ENCODE measurements around the gene ATP1B1.
A peak's percentile ranks its signal among the peaks of the same experiment; 100 is the strongest.
"Not testable (repeated sequence)": the region's sequence is repeated elsewhere in the genome, so short reads cannot be mapped to it uniquely, and the experiment has no call there.

The ATP1B1 gene

GRCh38 chr1:169142129-169142528, 35.6 kb downstream of the ATP1B1 start:
- no peak for DNase-seq (ENCODE audit: low spot score)

DNA sequence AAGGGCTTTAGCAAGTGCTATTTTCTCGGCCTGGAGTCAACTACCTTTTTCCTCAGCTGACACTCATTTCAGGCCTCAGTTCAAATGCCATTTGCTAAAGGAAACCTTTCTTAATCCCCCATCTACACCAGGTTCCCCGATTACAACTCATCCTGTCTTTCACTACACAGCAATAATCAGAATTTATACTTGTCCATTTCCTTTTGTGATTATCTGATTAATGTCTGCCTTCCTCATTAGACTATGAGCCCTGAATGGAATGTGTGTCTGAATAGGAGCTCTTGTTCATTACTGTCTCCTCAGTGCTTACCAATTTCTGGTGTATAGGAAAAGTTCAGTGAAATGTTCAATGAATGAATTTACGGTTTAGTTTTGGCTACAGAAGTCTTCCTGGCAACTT, 36.9 kb downstream of the ATP1B1 start:
- no peak for DNase-seq (ENCODE audit: low spot score)

GRCh38 chr1:169143984-169144383, 37.5 kb downstream of the ATP1B1 start:
- DNase-seq (ENCODE audit: low spot score), result no peak

GRCh38 chr1:169144941-169145626, 38.6 kb downstream of the ATP1B1 start:
- DNase-seq (ENCODE audit: low spot score), result no peak

- peak; percentile 34 for DNase-seq (ENCODE audit: low spot score)
Measured at GRCh38 chr1:169146576-169147214, 40.2 kb downstream of the ATP1B1 start.

DNA sequence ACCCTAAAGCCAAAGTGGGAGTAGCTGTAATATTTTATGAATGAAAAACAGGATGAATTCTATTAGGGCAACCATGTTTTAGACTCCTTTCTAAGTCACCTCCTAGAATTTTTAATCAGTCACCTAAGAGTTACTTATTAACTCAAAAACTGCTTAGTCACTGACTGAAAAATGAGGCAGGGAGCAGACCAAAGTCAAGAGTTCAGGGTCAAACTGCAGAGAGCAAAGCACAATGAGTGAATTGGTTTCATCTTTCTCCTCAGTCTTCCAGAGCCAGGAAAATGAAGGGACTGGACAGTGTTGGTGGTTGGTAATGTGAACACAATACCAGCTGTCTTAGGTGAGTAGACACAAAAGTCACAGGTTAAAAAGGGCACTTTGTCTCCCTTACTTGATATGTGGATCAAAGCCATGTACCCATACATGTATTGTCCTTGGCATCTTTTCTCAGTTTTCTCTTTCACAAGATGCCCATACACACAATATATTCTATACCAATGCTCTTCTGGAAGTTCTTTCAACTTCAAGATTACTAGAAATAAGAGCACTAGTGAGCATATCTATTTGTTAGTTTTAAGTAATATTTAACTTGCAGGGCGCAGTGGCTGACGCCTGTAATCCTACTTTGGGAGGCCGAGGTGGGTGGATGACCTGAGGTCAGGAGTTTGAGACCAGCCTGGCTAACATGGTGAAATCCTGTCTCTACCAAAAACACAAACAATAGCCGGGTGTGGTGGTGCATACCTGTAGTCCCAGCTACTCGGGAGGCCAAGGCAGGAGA, 42.2 kb downstream of the ATP1B1 start:
- peak; percentile 84 for DNase-seq (ENCODE audit: low spot score)

- DNase-seq (ENCODE audit: low spot score), result no peak
Measured at GRCh38 chr1:169149555-169150286, 43.2 kb downstream of the ATP1B1 start.

- no peak for DNase-seq (ENCODE audit: low spot score)
Measured at GRCh38 chr1:169150641-169151337, 44.3 kb downstream of the ATP1B1 start.

DNA sequence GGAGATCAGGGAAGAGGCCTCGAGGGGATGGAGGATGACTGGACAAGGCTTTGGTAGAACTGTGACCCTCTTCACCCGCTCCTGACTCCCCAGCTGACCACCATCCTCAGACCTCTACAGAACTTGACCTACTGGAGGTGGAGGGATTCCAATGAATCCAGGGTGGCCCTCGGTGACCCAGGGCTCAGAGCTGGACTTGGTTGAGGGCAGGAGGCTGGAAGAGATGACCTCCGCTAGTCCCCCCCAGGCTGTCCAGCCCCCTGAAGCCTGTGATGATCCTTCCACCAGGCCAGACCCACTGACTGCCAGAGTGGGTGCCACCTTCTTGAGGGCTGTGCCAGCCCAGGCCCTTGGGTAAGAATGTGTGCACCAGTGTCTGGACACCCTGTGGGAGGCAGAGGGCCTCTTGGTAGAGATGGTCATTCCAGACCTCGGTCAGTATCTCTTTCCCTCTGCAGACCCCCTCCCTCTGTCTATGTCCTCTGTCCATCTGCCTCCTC, 44.9 kb downstream of the ATP1B1 start:
- no peak for DNase-seq (ENCODE audit: low spot score)

DNA sequence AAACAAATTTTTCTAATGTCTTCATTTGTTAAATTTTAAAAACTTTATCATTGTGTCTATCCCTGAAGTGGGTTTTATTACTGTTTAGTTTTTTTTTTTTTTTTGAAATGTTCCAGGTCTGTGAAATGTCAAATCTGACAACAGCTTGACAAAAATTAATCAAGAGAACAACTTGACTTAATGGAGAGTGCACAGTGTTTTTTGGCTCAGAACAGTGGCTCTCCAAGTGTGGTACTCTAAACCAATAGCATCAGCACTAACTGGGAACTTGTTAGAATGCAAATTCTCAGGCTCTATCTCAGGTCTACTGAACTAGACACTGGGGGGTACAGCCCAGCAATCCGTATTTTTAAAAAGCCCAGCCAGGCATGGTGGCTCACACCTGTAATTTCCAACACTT, 49.2 kb downstream of the ATP1B1 start:
- no peak for DNase-seq (ENCODE audit: low spot score)

- DNase-seq (ENCODE audit: low spot score), result no peak
Measured at GRCh38 chr1:169156580-169156979, 50.1 kb downstream of the ATP1B1 start.

GRCh38 chr1:169160845-169161495, 54.5 kb downstream of the ATP1B1 start:
- DNase-seq (ENCODE audit: low spot score), result no peak

DNA sequence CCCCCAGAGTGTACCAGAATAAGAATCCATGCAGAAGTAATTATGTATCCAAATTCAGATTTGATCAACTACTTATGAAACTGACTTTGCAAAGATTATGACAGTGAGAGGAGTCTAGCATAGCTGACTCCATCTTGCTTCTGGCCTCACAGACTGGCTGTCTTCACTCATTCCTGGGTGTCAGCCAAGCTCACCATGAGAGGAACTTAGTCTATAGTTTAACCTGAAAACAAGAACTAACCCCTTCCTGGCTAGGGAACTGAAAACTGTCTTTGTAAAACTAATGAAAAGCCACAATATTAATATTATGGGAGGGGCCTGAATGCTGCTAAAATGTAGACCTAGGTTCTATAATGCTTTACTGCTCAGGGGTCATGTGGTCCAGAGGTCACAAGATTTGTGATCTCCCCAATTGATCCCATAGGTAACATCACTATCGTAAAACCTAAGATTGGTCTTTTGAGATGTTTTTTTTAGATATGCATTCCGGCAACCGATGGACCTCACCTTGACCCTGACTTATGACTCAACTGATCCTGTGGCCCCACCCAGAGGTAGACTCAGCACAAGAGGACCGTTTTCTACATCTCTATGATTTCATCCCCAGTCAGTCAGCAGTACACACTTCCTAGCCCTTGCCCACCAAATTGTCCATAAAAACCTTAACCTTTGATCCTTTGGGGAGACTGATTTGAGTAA, 55.2 kb downstream of the ATP1B1 start:
- no peak for DNase-seq (ENCODE audit: low spot score)

DNA sequence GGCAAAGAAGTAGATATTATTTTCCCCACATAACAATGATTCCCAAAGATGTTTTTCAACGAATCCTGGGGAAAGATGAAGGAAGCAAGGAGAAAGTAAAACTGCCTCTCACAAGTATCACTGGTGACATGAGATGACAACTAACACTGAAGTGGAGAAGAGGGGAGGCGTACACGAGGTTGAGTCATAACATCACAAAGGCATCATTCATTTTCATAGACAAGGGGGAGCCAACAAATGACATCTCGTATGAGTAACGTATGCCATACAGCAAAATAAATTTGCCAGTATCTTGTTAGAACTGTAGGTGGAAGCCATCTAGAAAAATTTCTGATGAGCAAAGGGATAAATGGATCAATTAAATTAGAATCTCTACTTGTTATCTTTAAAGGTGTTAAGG, 56.6 kb downstream of the ATP1B1 start:
- no peak for DNase-seq (ENCODE audit: low spot score)

DNA sequence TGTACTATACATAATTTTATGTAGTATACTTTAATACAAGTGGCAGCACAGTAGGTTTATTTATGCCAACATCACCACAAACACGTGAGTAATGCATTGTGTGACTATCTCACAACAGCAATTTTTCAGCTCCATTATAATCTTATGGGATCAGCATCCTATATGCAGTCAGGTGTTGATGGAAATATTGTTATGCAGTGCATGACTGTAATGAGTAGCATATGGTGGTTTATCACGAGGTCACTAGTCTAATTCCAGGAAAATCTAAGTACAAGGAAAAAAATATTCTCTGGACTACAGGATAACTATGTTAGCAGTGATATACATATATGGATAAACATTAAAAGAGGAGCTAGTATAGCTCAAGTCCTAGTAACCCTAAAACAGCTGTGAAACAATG, 69.0 kb downstream of the ATP1B1 start:
- no peak for DNase-seq (ENCODE audit: low spot score)

DNA sequence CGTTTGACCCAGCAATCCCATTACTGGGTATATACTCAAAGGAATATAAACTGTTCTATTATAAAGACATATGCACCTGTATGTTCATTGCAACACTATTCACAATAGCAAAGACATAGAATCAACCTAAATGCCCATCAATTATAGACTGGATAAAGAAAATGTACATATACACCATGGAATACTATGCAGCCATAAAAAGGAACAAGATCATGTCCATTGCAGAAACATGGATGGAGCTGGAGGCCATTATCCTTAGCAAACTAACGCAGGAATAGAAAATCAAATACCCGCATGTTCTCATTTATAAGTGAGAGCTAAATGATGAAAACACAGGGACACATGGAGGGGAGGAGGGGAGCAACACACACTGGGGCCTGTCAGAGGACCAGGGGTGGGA, 72.9 kb downstream of the ATP1B1 start:
- DNase-seq (ENCODE audit: low spot score), result not testable (repeated sequence)

DNA sequence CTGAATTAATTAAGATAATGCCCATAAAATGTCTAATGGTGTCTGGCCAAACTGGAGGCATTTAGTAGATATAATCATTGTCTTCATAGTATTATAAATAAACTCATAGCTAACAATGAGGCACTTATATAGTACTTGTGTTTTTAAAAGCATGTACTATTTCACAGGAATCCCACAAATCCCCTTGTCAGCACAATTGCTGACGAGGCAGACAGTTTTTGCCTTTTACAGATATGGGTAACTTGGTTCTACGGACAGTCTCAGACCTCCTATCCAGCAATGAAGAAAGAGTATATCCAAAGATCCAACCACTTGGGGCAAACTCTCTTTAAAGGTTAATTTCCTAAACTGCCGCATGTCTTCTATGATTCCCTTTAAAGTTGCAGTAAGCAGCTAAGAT, 73.7 kb downstream of the ATP1B1 start:
- DNase-seq (ENCODE audit: low spot score), result no peak

All from kidney tubule cell (primary cell).